ENCODE data around the gene SEZ6L2. TPM values are rescaled to one million over a fixed set of nuclear protein-coding genes. Genes with fewer than 3 reads are reported as not detected.

Gene SEZ6L2
- total and polyA plus RNA-seq, 2 of the 8 experiments (the other 6 are each of a cell fraction or from before 2014, with no cell fraction given), result 43.5 to 47.7 TPM

DNA sequence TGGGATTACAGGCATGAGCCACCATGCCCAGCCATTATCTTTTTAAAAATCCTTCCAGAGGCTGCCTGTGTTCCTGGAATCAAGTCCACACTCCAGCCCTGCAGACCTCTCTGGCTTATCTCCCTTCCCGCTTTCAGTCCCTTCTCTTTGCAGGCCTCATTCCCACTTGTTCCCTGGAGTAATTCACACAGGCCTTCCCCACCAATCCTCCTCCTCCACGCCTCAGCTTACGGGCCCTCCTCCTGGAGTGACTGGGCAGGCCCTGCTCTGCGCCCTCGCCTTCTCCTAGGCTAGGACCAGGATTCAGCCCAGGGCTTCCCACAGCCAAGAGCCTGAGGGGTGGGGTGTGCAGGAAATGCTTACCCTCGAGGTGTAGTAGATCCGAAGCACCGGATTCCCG is 39.1 kb downstream of the SEZ6L2 start (continued):
- TF ChIP-seq, protein P1, sequence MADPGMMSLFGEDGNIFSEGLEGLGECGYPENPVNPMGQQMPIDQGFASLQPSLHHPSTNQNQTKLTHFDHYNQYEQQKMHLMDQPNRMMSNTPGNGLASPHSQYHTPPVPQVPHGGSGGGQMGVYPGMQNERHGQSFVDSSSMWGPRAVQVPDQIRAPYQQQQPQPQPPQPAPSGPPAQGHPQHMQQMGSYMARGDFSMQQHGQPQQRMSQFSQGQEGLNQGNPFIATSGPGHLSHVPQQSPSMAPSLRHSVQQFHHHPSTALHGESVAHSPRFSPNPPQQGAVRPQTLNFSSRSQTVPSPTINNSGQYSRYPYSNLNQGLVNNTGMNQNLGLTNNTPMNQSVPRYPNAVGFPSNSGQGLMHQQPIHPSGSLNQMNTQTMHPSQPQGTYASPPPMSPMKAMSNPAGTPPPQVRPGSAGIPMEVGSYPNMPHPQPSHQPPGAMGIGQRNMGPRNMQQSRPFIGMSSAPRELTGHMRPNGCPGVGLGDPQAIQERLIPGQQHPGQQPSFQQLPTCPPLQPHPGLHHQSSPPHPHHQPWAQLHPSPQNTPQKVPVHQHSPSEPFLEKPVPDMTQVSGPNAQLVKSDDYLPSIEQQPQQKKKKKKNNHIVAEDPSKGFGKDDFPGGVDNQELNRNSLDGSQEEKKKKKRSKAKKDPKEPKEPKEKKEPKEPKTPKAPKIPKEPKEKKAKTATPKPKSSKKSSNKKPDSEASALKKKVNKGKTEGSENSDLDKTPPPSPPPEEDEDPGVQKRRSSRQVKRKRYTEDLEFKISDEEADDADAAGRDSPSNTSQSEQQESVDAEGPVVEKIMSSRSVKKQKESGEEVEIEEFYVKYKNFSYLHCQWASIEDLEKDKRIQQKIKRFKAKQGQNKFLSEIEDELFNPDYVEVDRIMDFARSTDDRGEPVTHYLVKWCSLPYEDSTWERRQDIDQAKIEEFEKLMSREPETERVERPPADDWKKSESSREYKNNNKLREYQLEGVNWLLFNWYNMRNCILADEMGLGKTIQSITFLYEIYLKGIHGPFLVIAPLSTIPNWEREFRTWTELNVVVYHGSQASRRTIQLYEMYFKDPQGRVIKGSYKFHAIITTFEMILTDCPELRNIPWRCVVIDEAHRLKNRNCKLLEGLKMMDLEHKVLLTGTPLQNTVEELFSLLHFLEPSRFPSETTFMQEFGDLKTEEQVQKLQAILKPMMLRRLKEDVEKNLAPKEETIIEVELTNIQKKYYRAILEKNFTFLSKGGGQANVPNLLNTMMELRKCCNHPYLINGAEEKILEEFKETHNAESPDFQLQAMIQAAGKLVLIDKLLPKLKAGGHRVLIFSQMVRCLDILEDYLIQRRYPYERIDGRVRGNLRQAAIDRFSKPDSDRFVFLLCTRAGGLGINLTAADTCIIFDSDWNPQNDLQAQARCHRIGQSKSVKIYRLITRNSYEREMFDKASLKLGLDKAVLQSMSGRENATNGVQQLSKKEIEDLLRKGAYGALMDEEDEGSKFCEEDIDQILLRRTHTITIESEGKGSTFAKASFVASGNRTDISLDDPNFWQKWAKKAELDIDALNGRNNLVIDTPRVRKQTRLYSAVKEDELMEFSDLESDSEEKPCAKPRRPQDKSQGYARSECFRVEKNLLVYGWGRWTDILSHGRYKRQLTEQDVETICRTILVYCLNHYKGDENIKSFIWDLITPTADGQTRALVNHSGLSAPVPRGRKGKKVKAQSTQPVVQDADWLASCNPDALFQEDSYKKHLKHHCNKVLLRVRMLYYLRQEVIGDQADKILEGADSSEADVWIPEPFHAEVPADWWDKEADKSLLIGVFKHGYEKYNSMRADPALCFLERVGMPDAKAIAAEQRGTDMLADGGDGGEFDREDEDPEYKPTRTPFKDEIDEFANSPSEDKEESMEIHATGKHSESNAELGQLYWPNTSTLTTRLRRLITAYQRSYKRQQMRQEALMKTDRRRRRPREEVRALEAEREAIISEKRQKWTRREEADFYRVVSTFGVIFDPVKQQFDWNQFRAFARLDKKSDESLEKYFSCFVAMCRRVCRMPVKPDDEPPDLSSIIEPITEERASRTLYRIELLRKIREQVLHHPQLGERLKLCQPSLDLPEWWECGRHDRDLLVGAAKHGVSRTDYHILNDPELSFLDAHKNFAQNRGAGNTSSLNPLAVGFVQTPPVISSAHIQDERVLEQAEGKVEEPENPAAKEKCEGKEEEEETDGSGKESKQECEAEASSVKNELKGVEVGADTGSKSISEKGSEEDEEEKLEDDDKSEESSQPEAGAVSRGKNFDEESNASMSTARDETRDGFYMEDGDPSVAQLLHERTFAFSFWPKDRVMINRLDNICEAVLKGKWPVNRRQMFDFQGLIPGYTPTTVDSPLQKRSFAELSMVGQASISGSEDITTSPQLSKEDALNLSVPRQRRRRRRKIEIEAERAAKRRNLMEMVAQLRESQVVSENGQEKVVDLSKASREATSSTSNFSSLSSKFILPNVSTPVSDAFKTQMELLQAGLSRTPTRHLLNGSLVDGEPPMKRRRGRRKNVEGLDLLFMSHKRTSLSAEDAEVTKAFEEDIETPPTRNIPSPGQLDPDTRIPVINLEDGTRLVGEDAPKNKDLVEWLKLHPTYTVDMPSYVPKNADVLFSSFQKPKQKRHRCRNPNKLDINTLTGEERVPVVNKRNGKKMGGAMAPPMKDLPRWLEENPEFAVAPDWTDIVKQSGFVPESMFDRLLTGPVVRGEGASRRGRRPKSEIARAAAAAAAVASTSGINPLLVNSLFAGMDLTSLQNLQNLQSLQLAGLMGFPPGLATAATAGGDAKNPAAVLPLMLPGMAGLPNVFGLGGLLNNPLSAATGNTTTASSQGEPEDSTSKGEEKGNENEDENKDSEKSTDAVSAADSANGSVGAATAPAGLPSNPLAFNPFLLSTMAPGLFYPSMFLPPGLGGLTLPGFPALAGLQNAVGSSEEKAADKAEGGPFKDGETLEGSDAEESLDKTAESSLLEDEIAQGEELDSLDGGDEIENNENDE (IDR thresholded peaks at IDR 0.05; ENCODE audit: insufficient replicate concordance, low read length), result no peak
- TF ChIP-seq, protein P2, sequence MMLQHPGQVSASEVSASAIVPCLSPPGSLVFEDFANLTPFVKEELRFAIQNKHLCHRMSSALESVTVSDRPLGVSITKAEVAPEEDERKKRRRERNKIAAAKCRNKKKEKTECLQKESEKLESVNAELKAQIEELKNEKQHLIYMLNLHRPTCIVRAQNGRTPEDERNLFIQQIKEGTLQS (IDR thresholded peaks at IDR 0.05; ENCODE audit: insufficient read depth, low read depth, low read length), result no peak
- TF ChIP-seq CHD1 (IDR thresholded peaks at IDR 0.05; ENCODE audit: low read depth, low read length) (no peak), TEAD4 (IDR thresholded peaks at IDR 0.05; ENCODE audit: low read depth, low read length) (no peak), KDM4A (IDR thresholded peaks at IDR 0.05; ENCODE audit: low read depth, low read length, severe bottlenecking) (no peak), BACH1 (IDR thresholded peaks at IDR 0.05; ENCODE audit: low read length) (no peak), KDM1A (IDR thresholded peaks at IDR 0.05; ENCODE audit: borderline replicate concordance, low read length) (no peak), YY1 (IDR thresholded peaks at IDR 0.05; ENCODE audit: low read depth, low read length) (no peak), CHD2 (IDR thresholded peaks at IDR 0.05; ENCODE audit: low read length) (no peak), NANOG (IDR thresholded peaks at IDR 0.05; ENCODE audit: insufficient read depth, low read depth, low read length, poor library complexity, severe bottlenecking) (no peak)
- TF ChIP-seq, protein P3, sequence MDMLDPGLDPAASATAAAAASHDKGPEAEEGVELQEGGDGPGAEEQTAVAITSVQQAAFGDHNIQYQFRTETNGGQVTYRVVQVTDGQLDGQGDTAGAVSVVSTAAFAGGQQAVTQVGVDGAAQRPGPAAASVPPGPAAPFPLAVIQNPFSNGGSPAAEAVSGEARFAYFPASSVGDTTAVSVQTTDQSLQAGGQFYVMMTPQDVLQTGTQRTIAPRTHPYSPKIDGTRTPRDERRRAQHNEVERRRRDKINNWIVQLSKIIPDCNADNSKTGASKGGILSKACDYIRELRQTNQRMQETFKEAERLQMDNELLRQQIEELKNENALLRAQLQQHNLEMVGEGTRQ (IDR thresholded peaks at IDR 0.05; ENCODE audit: low read length), result no peak
